DND-41 (cell line): ENCODE measurements around the gene CTSE.

Experiments used
- EZH2 ChIP-seq: IDR thresholded peaks from 3 replicates; pipeline ENCODE4 v1.6.1; 2012; ENCODE audit warnings: borderline replicate concordance, low read depth, mild to moderate bottlenecking, moderate library complexity, low read length, inconsistent platforms; ENCODE audit not compliant: severe bottlenecking
- TF ChIP-seq, protein P1 (sequence below): IDR thresholded peaks from 2 replicates; pipeline ENCODE4 v1.5.1; 2012; ENCODE audit warnings: borderline replicate concordance, low read length, moderate library complexity, mild to moderate bottlenecking; ENCODE audit not compliant: poor library complexity, severe bottlenecking; ENCODE audit errors: extremely low read depth

DNA sequence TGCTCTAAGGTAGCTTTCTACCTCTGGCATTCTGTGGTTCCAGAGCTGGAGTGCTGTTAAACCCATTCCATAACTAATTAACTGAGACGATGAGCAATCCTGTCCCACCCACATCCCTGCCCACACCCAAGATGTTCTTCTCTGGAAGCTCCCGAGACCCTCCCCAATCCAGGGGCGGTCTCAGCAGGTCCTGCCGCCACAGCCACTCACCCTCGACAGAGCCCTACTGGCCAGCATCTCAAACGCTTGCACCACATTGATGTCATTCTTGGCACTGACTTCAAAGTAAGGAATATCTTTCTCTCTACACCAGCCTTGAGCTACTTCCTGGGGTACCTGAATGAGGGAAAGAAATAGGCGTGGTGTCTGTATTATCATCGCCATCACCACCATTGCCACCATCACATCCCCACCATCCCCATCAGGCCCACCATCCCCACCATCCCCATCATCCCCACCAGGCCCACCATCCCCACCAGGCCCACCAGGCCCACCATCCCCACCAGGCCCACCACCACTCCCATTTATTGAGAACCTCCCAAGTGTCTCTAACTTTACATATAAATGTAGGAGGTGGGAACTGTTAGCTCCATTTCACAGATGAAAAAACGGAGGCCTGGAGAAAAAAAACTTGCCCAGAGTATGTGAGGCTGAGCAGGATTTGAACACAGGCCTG is 38.2 kb downstream of the CTSE start:
- TF ChIP-seq, protein P1, sequence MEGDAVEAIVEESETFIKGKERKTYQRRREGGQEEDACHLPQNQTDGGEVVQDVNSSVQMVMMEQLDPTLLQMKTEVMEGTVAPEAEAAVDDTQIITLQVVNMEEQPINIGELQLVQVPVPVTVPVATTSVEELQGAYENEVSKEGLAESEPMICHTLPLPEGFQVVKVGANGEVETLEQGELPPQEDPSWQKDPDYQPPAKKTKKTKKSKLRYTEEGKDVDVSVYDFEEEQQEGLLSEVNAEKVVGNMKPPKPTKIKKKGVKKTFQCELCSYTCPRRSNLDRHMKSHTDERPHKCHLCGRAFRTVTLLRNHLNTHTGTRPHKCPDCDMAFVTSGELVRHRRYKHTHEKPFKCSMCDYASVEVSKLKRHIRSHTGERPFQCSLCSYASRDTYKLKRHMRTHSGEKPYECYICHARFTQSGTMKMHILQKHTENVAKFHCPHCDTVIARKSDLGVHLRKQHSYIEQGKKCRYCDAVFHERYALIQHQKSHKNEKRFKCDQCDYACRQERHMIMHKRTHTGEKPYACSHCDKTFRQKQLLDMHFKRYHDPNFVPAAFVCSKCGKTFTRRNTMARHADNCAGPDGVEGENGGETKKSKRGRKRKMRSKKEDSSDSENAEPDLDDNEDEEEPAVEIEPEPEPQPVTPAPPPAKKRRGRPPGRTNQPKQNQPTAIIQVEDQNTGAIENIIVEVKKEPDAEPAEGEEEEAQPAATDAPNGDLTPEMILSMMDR, result no peak
- no peak for TF ChIP-seq EZH2
